KMS-11 (cell line): ENCODE results near the gene PTPRU.

ENCODE experiments used
- H2AFZ ChIP-seq: fragments of 200-600 bp; sonication (generic); 2 replicates; pipeline ENCODE4 v1.6.1; 2016; ENCODE audit warnings: antibody characterized with exemption, mixed run types, low read depth
- H3K27ac ChIP-seq: fragments of 200-600 bp; sonication (generic); 2 replicates; pipeline ENCODE4 v1.6.1; 2016; ENCODE audit warnings: mild to moderate bottlenecking, mixed run types
- H3K27me3 ChIP-seq: fragments of 200-600 bp; sonication (generic); 2 replicates; pipeline ENCODE4 v1.6.1; 2017; ENCODE audit warnings: mild to moderate bottlenecking, low read depth, mixed run types, moderate library complexity; ENCODE audit not compliant: insufficient read depth
- H3K36me3 ChIP-seq: fragments of 200-600 bp; sonication (generic); 2 replicates; pipeline ENCODE4 v1.6.1; 2017; ENCODE audit warnings: mild to moderate bottlenecking, mixed run types; ENCODE audit not compliant: insufficient read depth
- H3K4me1 ChIP-seq: fragments of 200-600 bp; sonication (generic); 2 replicates; pipeline ENCODE4 v1.6.1; 2016; ENCODE audit warnings: mild to moderate bottlenecking, low read depth, mixed run types; ENCODE audit not compliant: poor library complexity, severe bottlenecking
- H3K4me2 ChIP-seq: fragments of 200-600 bp; sonication (generic); 2 replicates; pipeline ENCODE4 v1.7.0; 2016; ENCODE audit warnings: mild to moderate bottlenecking, mixed run types
- H3K4me3 ChIP-seq: fragments of 200-600 bp; sonication (generic); IDR thresholded peaks from 2 replicates; pipeline ENCODE4 v1.6.1; 2017; ENCODE audit warnings: low read depth, low read length, mixed read lengths; ENCODE audit not compliant: insufficient read depth
- H3K79me2 ChIP-seq: fragments of 200-600 bp; sonication (generic); 2 replicates; pipeline ENCODE4 v1.6.1; 2016; ENCODE audit warnings: low read depth, mixed run types; ENCODE audit not compliant: insufficient read depth
- H3K9ac ChIP-seq: fragments of 200-600 bp; sonication (generic); 2 replicates; pipeline ENCODE4 v1.6.1; 2016; ENCODE audit warnings: mild to moderate bottlenecking, mixed run types
- H4K20me1 ChIP-seq: fragments of 200-600 bp; sonication (generic); 2 replicates; pipeline ENCODE4 v1.6.1; 2016; ENCODE audit warnings: mild to moderate bottlenecking, mixed run types; ENCODE audit not compliant: insufficient read depth
- TF ChIP-seq, protein P1 (sequence below): fragments of 200-600 bp; sonication (generic); conservative IDR thresholded peaks from 2 replicates; pipeline ENCODE4 v1.6.1; 2017; ENCODE audit warnings: low read depth, mild to moderate bottlenecking, antibody characterized with exemption, low read length, moderate library complexity, mixed read lengths

Gene PTPRU

DNA sequence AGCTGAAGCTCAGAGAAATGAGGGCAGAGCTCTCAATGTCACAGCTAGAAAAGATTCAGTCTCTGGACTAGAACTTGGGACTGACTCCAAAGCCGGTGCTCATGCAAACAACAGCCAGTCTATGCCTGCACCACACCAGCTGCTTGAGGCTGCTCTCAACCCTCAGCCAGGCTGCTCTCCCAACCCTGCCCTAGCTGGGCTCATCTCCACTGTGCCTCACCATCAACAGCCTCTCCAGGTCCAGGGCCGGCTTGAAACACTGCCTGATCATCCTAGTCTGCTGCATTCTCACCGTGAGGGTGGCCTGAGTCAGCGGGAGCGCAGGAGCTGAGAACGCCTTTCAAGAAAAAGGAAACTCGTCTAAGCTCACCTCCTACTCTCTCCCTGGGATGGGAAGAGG is 94.5 kb downstream of the PTPRU start:
- no peaks in the 10 kb centered on the region for H3K4me1 ChIP-seq
- H3K79me2 ChIP-seq: no peaks in the 10 kb centered on the region
- H3K27ac ChIP-seq: no peak overlapping the region
- H3K4me3 ChIP-seq: no peak overlapping the region
- H2AFZ ChIP-seq: no peak overlapping the region
- TF ChIP-seq, protein P1, sequence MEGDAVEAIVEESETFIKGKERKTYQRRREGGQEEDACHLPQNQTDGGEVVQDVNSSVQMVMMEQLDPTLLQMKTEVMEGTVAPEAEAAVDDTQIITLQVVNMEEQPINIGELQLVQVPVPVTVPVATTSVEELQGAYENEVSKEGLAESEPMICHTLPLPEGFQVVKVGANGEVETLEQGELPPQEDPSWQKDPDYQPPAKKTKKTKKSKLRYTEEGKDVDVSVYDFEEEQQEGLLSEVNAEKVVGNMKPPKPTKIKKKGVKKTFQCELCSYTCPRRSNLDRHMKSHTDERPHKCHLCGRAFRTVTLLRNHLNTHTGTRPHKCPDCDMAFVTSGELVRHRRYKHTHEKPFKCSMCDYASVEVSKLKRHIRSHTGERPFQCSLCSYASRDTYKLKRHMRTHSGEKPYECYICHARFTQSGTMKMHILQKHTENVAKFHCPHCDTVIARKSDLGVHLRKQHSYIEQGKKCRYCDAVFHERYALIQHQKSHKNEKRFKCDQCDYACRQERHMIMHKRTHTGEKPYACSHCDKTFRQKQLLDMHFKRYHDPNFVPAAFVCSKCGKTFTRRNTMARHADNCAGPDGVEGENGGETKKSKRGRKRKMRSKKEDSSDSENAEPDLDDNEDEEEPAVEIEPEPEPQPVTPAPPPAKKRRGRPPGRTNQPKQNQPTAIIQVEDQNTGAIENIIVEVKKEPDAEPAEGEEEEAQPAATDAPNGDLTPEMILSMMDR: no peak
- no peaks in the 10 kb centered on the region for H4K20me1 ChIP-seq
- no peak overlapping the region for H3K9ac ChIP-seq
- H3K36me3 ChIP-seq: no peaks in the 10 kb centered on the region
- peaks cover 25% of the 10 kb centered on the region; the same call in 1 of the 2 replicates for H3K27me3 ChIP-seq
- no peak overlapping the region for H3K4me2 ChIP-seq

DNA sequence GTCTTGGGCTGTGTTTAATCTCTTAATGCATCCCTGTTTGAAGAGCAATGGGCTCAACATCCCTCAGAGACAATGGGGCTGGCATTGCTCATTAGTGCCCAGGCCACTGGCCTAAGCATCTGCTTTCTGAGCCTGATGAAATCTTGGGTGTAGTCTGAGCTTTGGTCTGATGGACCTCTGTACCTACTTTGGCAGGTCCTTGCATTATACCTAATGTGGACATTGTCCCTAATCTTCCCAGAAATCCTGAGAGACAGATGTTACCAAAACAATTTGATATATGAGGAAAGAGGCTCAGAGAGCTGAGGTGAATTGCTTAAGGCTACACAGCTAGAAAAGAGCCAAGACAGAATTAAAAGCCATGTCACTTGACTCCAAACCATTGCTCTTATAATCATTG is 95.0 kb downstream of the PTPRU start:
- H3K79me2 ChIP-seq: no peaks in the 10 kb centered on the region
- H2AFZ ChIP-seq: no peak overlapping the region
- H3K4me1 ChIP-seq: no peaks in the 10 kb centered on the region
- no peaks in the 10 kb centered on the region for H4K20me1 ChIP-seq
- TF ChIP-seq, protein P1: no peak
- H3K36me3 ChIP-seq: no peaks in the 10 kb centered on the region
- no peak overlapping the region for H3K9ac ChIP-seq
- no peak overlapping the region for H3K27ac ChIP-seq
- H3K4me2 ChIP-seq: no peak overlapping the region
- no peak overlapping the region for H3K4me3 ChIP-seq
- H3K27me3 ChIP-seq: peaks cover 30% of the 10 kb centered on the region; the same call in 1 of the 2 replicates

DNA sequence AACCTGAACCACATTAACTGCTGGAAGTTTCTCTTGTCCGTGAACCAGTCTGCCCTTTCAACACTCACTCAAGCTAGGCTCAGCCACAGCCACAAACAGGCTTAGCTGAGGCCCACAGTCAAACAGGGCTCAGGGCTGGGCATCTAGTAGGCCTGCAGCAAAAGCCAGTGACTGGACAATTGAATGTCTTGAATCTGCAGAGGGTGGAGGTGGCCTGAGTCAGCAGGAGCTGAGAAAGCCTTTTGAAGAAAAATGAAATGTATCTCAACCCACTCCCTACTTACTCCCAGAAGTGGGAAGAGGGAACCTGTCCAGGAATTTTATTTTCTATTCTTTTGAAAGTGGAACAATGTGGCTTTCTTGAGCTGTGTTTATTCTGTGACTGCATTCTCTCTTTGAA is 95.4 kb downstream of the PTPRU start:
- Histone ChIP-seq H2AFZ (no peak overlapping the region), H3K36me3 (no peaks in the 10 kb centered on the region), H3K9ac (no peak overlapping the region), H3K27ac (no peak overlapping the region), H4K20me1 (no peaks in the 10 kb centered on the region), H3K4me2 (no peak overlapping the region), H3K79me2 (no peaks in the 10 kb centered on the region), H3K4me3 (no peak overlapping the region), H3K27me3 (peaks cover 31% of the 10 kb centered on the region; the same call in 1 of the 2 replicates), H3K4me1 (no peaks in the 10 kb centered on the region)
- TF ChIP-seq, protein P1: no peak

DNA sequence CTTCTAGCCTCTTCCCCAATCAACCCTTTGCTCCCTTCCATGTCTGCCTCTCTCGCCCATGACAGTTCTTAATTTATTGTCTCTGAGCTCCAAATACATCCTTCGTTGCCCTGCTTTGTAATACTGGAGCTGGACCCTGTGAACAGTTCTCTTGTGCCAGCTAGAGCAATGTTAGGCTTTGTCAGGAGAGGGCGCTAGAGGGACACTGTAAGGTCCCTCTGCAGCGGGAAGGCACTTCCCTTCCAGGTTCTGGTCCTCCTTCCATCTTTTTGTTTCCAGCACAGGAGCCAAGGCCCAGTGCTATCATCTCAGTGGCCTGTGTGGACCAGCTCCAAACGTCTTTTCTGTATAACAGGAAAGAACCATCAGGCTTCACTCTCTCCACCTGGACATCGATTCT is 95.9 kb downstream of the PTPRU start:
- no peak overlapping the region for H3K27ac ChIP-seq
- no peaks in the 10 kb centered on the region for H4K20me1 ChIP-seq
- TF ChIP-seq, protein P1: peak; percentile 59
- H3K4me1 ChIP-seq: no peaks in the 10 kb centered on the region
- no peak overlapping the region for H3K4me3 ChIP-seq
- no peak overlapping the region for H3K4me2 ChIP-seq
- H3K79me2 ChIP-seq: no peaks in the 10 kb centered on the region
- H3K36me3 ChIP-seq: no peaks in the 10 kb centered on the region
- no peak overlapping the region for H3K9ac ChIP-seq
- H2AFZ ChIP-seq: no peak overlapping the region
- H3K27me3 ChIP-seq: peaks cover 31% of the 10 kb centered on the region; the same call in 1 of the 2 replicates

DNA sequence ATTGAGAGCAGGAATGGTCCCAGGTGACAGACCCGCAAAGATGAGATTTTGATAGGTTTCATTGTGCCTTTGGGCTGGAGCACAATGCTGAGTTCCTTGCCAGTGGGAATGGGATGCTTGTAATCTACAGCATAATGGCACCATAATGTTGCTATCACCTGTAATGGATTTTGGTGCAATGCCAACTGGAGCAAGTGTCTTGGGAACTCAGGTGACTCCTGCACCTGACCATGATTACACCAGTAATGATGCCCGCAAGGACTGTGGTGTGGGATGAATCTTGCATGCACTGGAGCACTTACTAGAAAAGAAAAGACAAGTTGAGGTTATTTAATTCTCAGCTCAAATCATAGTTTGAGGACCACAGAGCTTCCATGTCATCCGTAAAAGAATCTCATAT is 96.7 kb downstream of the PTPRU start:
- Histone ChIP-seq H3K36me3 (no peaks in the 10 kb centered on the region), H3K4me1 (no peaks in the 10 kb centered on the region), H3K27ac (no peak overlapping the region), H3K27me3 (peaks cover 26% of the 10 kb centered on the region; the same call in 1 of the 2 replicates), H3K9ac (no peak overlapping the region), H3K4me3 (no peak overlapping the region), H4K20me1 (no peaks in the 10 kb centered on the region), H2AFZ (no peak overlapping the region), H3K4me2 (no peak overlapping the region), H3K79me2 (no peaks in the 10 kb centered on the region)
- TF ChIP-seq, protein P1: no peak
